Natural killer cell (primary cell): ENCODE measurements around the gene MYNN. TPM values are rescaled to one million over a fixed set of nuclear protein-coding genes. Genes with fewer than 3 reads are reported as not detected.

Experiments used
- ATAC-seq, 3 donors: fragments of 150-1000 bp in 2 of 3; fragments of 200-7000 bp in 1 of 3; cut with Tn5 transposase; 1 replicate in 1 of 3; 2 replicates in 2 of 3; pipeline ENCODE4 v1.10.0; 2021; ENCODE audit warnings: mild to moderate bottlenecking in 2 of 3, moderate library complexity in 2 of 3
- DNase-seq, 2 donors: peaks; one replicate each; pipeline versions ENCODE4 v3.0.0 to v3.0.0-alpha.2; 2013 to 2021; ENCODE audit warnings: mixed read lengths in 1 of 2
- H3K27ac ChIP-seq: one replicate; pipeline ENCODE4 v1.5.1; 2013; ENCODE audit warnings: mild to moderate bottlenecking, low read length
- H3K27me3 ChIP-seq: one replicate; pipeline ENCODE4 v1.6.1; 2013; ENCODE audit warnings: low read length; ENCODE audit not compliant: control insufficient read depth, insufficient read depth
- H3K36me3 ChIP-seq: one replicate; pipeline ENCODE4 v1.6.1; 2013; ENCODE audit warnings: low read length; ENCODE audit not compliant: control insufficient read depth, insufficient read depth
- H3K4me1 ChIP-seq: one replicate; pipeline ENCODE4 v1.6.1; 2013; ENCODE audit warnings: low read length; ENCODE audit not compliant: control insufficient read depth, insufficient read depth
- H3K4me3 ChIP-seq: one replicate; pipeline ENCODE4 v1.5.1; 2013; ENCODE audit warnings: low read length
- H3K9me3 ChIP-seq: one replicate; pipeline ENCODE4 v1.6.1; 2013; ENCODE audit warnings: low read length; ENCODE audit not compliant: control insufficient read depth, insufficient read depth
- H3K27ac Mint-ChIP-seq, 2 donors: one replicate each; pipeline ENCODE4 v1.8.0; 2022; ENCODE audit warnings: mild to moderate bottlenecking in 2 of 2, mixed read lengths in 2 of 2, moderate library complexity in 1 of 2
- H3K27me3 Mint-ChIP-seq, 2 donors: one replicate each; pipeline ENCODE4 v1.8.0; 2022; ENCODE audit warnings: low read depth in 2 of 2, mixed read lengths in 2 of 2
- H3K36me3 Mint-ChIP-seq: one replicate; pipeline ENCODE4 v1.8.0; 2022; ENCODE audit warnings: mixed read lengths
- H3K4me1 Mint-ChIP-seq, 2 donors: one replicate each; pipeline ENCODE4 v1.8.0; 2022; ENCODE audit warnings: mixed read lengths in 2 of 2
- H3K4me3 Mint-ChIP-seq: one replicate; pipeline ENCODE4 v1.8.0; 2022; ENCODE audit warnings: mild to moderate bottlenecking, moderate library complexity, mixed read lengths
- H3K9me3 Mint-ChIP-seq, 2 donors: one replicate each; pipeline ENCODE4 v1.8.0; 2022; ENCODE audit warnings: mixed read lengths in 2 of 2
- CTCF ChIP-seq: fragments of 200-600 bp; IDR thresholded peaks from one replicate; pipeline ENCODE4 v1.8.0; 2022; ENCODE audit warnings: antibody characterized with exemption
- WGBS: methylation state at CpG from one replicate; pipeline ENCODE4 v1.1.7; 2013; ENCODE audit warnings: missing lambda C conversion rate; ENCODE audit not compliant: insufficient coverage; 5-methylcytosine and 5-hydroxymethylcytosine counted together
- intact Hi-C: fragments of 100-400 bp; cut with micrococcal nuclease; formaldehyde crosslinking; loops from one replicate; pipeline ENCODE4 v1.14.2; 2022
- total RNA-seq, 4 donors: library from RNA; stranded (reverse); fragments of 120-200 nt in 1 of 4; gene quantifications; one replicate each; pipeline versions ENCODE4 v1.2.3 to v1.2.4, GENCODE V29; 2013 to 2022

The MYNN gene
- total RNA-seq, 3 donors from 2014 or later (not counting 1 experiment from before 2014, with no cell fraction given), result 19.5 to 29.9 (median 29.2) TPM

DNA sequence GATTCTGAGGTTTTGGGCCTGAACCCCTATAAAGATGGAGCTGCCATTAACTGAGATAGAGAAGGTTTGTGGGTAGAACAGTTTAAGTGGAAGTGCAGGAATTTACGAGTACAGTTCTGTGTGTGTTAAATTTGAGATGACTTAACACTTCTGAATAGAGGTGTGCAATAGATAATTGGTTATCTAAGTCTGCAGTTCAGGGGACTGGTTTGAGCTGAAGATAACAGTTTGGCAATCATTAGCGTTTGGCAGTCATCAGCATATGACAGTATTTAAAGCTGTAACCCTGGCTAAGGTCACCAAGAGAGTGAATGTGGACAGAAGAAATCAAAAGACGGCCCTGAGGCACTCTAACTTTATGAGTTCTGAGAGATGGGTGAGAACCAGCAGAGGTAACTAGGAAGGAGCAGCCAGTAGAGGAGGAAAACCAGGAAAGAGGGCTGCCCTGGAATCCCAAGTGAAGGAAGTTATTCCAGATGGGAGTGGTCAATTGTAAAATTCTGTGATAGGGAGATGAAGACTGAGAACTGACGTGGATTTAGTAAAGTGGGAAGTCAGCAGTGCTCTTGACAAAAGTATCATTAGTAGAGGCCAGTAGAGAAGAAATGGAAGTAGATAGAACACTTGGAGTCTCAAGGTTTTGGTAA lies 8.1 kb downstream of the MYNN start:
- H3K36me3 Mint-ChIP-seq, result peaks cover 34% of the 10 kb centered on the region
- Histone ChIP-seq H3K9me3 (no peaks in the 10 kb centered on the region), H3K27me3 (no peaks in the 10 kb centered on the region), H3K36me3 (peaks cover 88% of the 10 kb centered on the region), H3K4me3 (no peak overlapping the region), H3K4me1 (peaks cover 6% of the 10 kb centered on the region), H3K27ac (no peak overlapping the region)
- TF ChIP-seq CTCF, result no peak
- peak overlapping the region; percentile 72 for H3K4me3 Mint-ChIP-seq
- ATAC-seq, result peak in 2 of 3 donors; percentile 28 to 49
- no peaks in the 10 kb centered on the region for H3K9me3 Mint-ChIP-seq
- WGBS, result 80% methylated on average over 4 of the region's 4 CpGs
- no peaks in the 10 kb centered on the region for H3K27me3 Mint-ChIP-seq
- intact Hi-C loops, result no loop called here
- DNase-seq, result no peak
- H3K27ac Mint-ChIP-seq, result peak overlapping the region; percentile 41 to 77
- peaks cover 40% of the 10 kb centered on the region in 2 donors for H3K4me1 Mint-ChIP-seq

DNA sequence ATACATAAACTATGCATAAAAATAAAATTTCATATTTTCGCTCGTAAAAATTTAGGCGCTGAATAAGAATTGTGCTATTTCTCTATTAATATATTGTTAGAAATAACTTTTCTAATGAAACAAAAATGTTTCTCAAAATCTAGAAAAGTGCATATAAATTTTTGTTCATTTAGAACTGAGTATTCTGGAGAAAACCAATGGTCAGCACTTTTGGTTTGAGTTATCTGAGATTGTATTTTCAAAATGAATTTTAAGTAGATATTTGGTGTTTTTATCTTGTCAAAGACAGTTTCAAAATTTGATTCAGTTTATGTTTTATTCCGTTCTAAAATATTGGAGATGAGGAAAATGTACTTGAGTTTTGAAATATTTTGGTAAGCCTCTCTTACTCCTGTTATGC lies 13.9 kb downstream of the MYNN start:
- intact Hi-C loops, result no loop called here
- no peak for ATAC-seq
- H3K27ac ChIP-seq, result no peak overlapping the region
- no peak for DNase-seq
- no peaks in the 10 kb centered on the region for H3K9me3 Mint-ChIP-seq
- H3K27me3 Mint-ChIP-seq, result no peaks in the 10 kb centered on the region
- H3K4me1 Mint-ChIP-seq, result peaks cover 5 to 11% of the 10 kb centered on the region in 2 donors
- no peaks in the 10 kb centered on the region for H3K4me1 ChIP-seq
- H3K36me3 ChIP-seq, result peaks cover 58% of the 10 kb centered on the region
- no peak overlapping the region for H3K27ac Mint-ChIP-seq
- H3K4me3 ChIP-seq, result no peak overlapping the region
- H3K4me3 Mint-ChIP-seq, result no peak overlapping the region
- TF ChIP-seq CTCF, result no peak
- no CpG with 5 or more reads among the region's 4 CpGs for WGBS
- H3K27me3 ChIP-seq, result no peaks in the 10 kb centered on the region
- H3K9me3 ChIP-seq, result no peaks in the 10 kb centered on the region
- peaks cover 16% of the 10 kb centered on the region for H3K36me3 Mint-ChIP-seq

DNA sequence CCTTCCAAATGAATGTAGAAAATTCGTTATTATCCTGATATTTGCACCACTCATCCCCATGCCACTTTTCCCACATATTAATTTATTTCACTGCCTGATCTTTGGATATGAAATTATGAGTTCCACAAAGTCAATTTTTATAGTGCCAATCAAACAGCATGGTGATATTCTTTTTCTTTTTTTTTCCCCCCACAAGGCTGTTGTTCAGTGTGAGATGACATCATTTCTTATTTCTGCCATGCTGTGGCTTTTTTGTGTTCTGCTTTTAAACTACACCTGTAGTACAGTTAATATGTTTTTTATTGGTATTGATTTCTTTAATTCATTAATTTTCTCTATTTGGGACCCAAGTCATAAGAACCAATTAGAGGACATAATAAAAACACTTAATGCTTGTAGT lies 14.6 kb downstream of the MYNN start:
- Mint-ChIP-seq H3K4me1 (peaks cover 5 to 13% of the 10 kb centered on the region in 2 donors), H3K36me3 (peaks cover 16% of the 10 kb centered on the region), H3K27ac (no peak overlapping the region), H3K4me3 (no peak overlapping the region), H3K27me3 (no peaks in the 10 kb centered on the region), H3K9me3 (no peaks in the 10 kb centered on the region)
- no peak overlapping the region for H3K4me3 ChIP-seq
- H3K27ac ChIP-seq, result no peak overlapping the region
- no peak for TF ChIP-seq CTCF
- no peaks in the 10 kb centered on the region for H3K9me3 ChIP-seq
- H3K36me3 ChIP-seq, result peaks cover 54% of the 10 kb centered on the region
- DNase-seq (no peak), ATAC-seq (no peak)
- WGBS, result no CpG with 5 or more reads among the region's 1 CpG
- no peaks in the 10 kb centered on the region for H3K27me3 ChIP-seq
- intact Hi-C loops, result no loop called here
- H3K4me1 ChIP-seq, result no peaks in the 10 kb centered on the region

DNA sequence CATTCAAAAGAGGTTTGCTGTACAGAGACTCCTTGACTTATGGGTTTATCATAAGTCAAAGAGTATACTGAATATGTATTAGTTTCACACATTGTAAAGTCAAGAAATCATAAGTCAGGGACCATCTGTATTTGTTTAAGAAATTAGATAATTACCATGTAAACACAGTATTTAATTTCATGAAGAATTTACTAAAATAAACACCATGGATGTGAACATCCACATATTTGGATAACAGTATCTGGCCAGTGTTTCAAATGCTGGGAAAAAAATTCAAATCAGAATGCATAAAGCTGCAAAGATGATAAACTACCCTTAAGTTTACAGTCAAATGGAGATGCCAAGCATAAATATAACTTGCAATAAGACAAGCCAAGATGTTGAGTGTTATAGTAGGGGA lies 17.0 kb downstream of the MYNN start:
- intact Hi-C loops, result no loop called here
- H3K27ac Mint-ChIP-seq, result peak overlapping the region in 1 of 2 donors; percentile 32
- TF ChIP-seq CTCF, result no peak

More for the DNA sequence above, 17.0 kb downstream of the MYNN start:
- ATAC-seq, result no peak
- H3K9me3 Mint-ChIP-seq, result no peaks in the 10 kb centered on the region
- DNase-seq, result no peak
- H3K4me3 ChIP-seq, result no peak overlapping the region
- no peaks in the 10 kb centered on the region for H3K4me1 ChIP-seq
- H3K27me3 ChIP-seq, result no peaks in the 10 kb centered on the region
- H3K9me3 ChIP-seq, result no peaks in the 10 kb centered on the region
- no peak overlapping the region for H3K4me3 Mint-ChIP-seq
- peaks cover 14% of the 10 kb centered on the region for H3K36me3 Mint-ChIP-seq
- no peak overlapping the region for H3K27ac ChIP-seq
- H3K27me3 Mint-ChIP-seq, result no peaks in the 10 kb centered on the region
- peaks cover 5 to 15% of the 10 kb centered on the region in 2 donors for H3K4me1 Mint-ChIP-seq
- peaks cover 32% of the 10 kb centered on the region for H3K36me3 ChIP-seq
